ENCODE measurements around the gene SP3. TPM values are rescaled to one million over a fixed set of nuclear protein-coding genes. Genes with fewer than 3 reads are reported as not detected.

Gene SP3
- total RNA-seq, 5 donors from 2014 or later (not counting 1 experiment from before 2014, with no cell fraction given), result 107 to 150 (median 123) TPM

DNA sequence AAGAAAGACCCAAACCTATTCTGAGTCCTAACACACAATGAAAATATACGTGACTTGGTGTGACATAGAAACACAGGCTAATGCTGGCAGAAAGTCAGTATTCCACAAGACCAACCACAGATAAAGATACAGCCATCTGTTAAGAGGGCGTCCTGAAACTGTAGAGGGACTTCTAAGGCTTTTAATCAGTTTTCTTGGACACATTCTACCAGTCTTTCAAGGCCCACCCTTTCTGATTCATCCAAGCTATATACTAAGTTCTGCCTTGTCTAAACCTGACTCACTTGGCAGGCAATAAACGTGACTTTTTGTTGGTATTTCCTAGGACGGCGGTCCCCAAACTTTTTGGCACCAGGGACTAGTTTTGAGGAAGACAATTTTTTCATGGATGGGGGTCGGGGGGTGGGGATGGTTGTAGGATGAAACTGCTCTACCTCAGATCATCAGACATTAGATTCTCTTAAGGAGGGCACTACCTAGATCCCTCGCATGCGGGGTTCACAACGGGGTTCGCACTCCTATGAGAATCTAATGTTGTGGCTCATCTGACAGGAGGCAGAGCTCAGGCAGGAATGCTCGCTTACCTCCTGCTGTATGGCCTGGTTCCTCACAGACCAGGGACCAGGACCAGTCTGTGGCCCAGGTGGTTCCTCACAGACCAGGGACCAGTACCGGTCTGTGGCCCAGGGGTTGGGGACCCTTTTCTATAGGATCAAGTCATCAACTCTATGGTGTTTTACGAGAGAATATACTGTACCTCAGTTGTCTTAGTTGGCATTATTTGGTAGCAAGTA, 61.4 kb downstream of the SP3 start:
- ATAC-seq (replicated peaks in 1 of 4) (no peak), DNase-seq (no peak)
- ChIA-PET POLR2A (no interaction called here), CTCF (interaction anchor here in 1 of 2 donors (0.7 kb wide), 1 partner anchor 443 kb away, joined by 3 read pairs; no protein-coding TSS in a partner anchor)
- Histone ChIP-seq H3K4me1 (ENCODE audit: control insufficient read depth in 1 of 2, extremely low read depth in 1 of 2, insufficient read depth in 2 of 2, low read length in 2 of 2) (peaks cover 0 to 5% of the 10 kb centered on the region in 2 experiments), H3K9me3 (no peaks in the 10 kb centered on the region), H3K4me3 (ENCODE audit: control insufficient read depth in 1 of 2, extremely low read depth in 1 of 2, low read length in 1 of 2) (no peak overlapping the region), H3K36me3 (ENCODE audit: control insufficient read depth in 2 of 2, extremely low read depth in 1 of 2, insufficient read depth in 1 of 2, low read length in 1 of 2) (peaks cover 8 to 17% of the 10 kb centered on the region in 2 donors), H3K27ac (ENCODE audit: low read length) (no peak overlapping the region), H3K27me3 (replicated peaks in 1 of 2; ENCODE audit: control insufficient read depth in 2 of 2, extremely low read depth in 1 of 2, insufficient read depth in 2 of 2, low read length in 1 of 2) (no peaks in the 10 kb centered on the region)
- Mint-ChIP-seq H3K27me3 (no peaks in the 10 kb centered on the region), H3K27ac (no peak overlapping the region), H3K4me3 (no peak overlapping the region), H3K4me1 (peaks cover 3 to 16% (median 4%) of the 10 kb centered on the region in 3 donors), H3K36me3 (peaks cover 24% of the 10 kb centered on the region), H3K9me3 (no peaks in the 10 kb centered on the region)
- WGBS (ENCODE audit: insufficient coverage), result 100% methylated on average over 6 of the region's 13 CpGs

DNA sequence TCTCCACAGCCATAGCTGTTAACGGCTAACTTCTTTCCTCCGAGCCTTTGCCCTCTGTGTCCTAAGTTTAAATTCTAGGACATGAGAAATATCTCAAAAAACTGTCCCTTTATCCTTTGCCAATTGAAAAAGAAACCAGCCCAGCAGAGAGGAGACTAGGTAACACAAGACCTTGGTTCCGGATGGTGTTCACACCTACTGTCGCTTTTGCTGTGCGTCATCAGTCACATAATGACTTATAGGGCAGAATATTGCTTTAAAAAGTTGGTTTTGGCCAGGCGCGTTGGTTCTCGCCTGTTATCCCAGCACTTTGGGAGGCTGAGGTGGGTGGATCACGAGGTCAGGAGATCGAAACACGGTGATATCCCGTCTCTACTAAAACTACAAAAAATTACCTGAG, 66.2 kb downstream of the SP3 start:
- peaks cover 0 to 13% of the 10 kb centered on the region in 2 experiments for H3K4me1 ChIP-seq (ENCODE audit: control insufficient read depth in 1 of 2, extremely low read depth in 1 of 2, insufficient read depth in 2 of 2, low read length in 2 of 2)
- peaks cover 14 to 17% (median 15%) of the 10 kb centered on the region in 3 donors for H3K4me1 Mint-ChIP-seq
- ATAC-seq (replicated peaks in 1 of 4) (peak in 2 of 4 experiments; percentile 33 to 42), DNase-seq (peak in 1 of 35 experiments; percentile 41)
- 67% methylated on average over 4 of the region's 12 CpGs for WGBS (ENCODE audit: insufficient coverage)
- no peak overlapping the region for H3K27ac Mint-ChIP-seq
- no peak overlapping the region for H3K4me3 Mint-ChIP-seq
- H3K4me3 ChIP-seq (ENCODE audit: control insufficient read depth in 1 of 2, extremely low read depth in 1 of 2, low read length in 1 of 2), result no peak overlapping the region
- ChIA-PET CTCF (no interaction called here), POLR2A (no interaction called here)
- H3K36me3 Mint-ChIP-seq, result peaks cover under 1% of the 10 kb centered on the region
- no peak overlapping the region for H3K27ac ChIP-seq (ENCODE audit: low read length)
- no peaks in the 10 kb centered on the region for H3K27me3 ChIP-seq (replicated peaks in 1 of 2; ENCODE audit: control insufficient read depth in 2 of 2, extremely low read depth in 1 of 2, insufficient read depth in 2 of 2, low read length in 1 of 2)
- H3K9me3 ChIP-seq, result no peaks in the 10 kb centered on the region
- H3K27me3 Mint-ChIP-seq, result no peaks in the 10 kb centered on the region
- H3K9me3 Mint-ChIP-seq, result peaks cover 0 to 7% (median 0%) of the 10 kb centered on the region in 3 donors
- H3K36me3 ChIP-seq (ENCODE audit: control insufficient read depth in 2 of 2, extremely low read depth in 1 of 2, insufficient read depth in 1 of 2, low read length in 1 of 2), result peaks cover 0 to 1% of the 10 kb centered on the region in 2 donors

- Mint-ChIP-seq H3K27ac (no peak overlapping the region), H3K4me3 (no peak overlapping the region), H3K4me1 (peaks cover 14 to 17% (median 14%) of the 10 kb centered on the region in 3 donors), H3K36me3 (no peaks in the 10 kb centered on the region), H3K27me3 (no peaks in the 10 kb centered on the region), H3K9me3 (peaks cover 0 to 7% (median 0%) of the 10 kb centered on the region in 3 donors)
- ChIA-PET POLR2A (interaction anchor here (0.5 to 0.6 kb wide), 2 partner anchors 48 to 1268 kb away, joined by 3 read pairs; no protein-coding TSS in a partner anchor), CTCF (no interaction called here)
- no peak overlapping the region for H3K4me3 ChIP-seq (ENCODE audit: control insufficient read depth in 1 of 2, extremely low read depth in 1 of 2, low read length in 1 of 2)
- ATAC-seq (replicated peaks in 1 of 4) (no peak), DNase-seq (no peak)
- H3K4me1 ChIP-seq (ENCODE audit: control insufficient read depth in 1 of 2, extremely low read depth in 1 of 2, insufficient read depth in 2 of 2, low read length in 2 of 2), result peaks cover 0 to 13% of the 10 kb centered on the region in 2 experiments
- H3K27ac ChIP-seq (ENCODE audit: low read length), result no peak overlapping the region
- no peaks in the 10 kb centered on the region for H3K27me3 ChIP-seq (replicated peaks in 1 of 2; ENCODE audit: control insufficient read depth in 2 of 2, extremely low read depth in 1 of 2, insufficient read depth in 2 of 2, low read length in 1 of 2)
- 68% methylated on average over 3 of the region's 5 CpGs for WGBS (ENCODE audit: insufficient coverage)
- no peaks in the 10 kb centered on the region for H3K36me3 ChIP-seq (ENCODE audit: control insufficient read depth in 2 of 2, extremely low read depth in 1 of 2, insufficient read depth in 1 of 2, low read length in 1 of 2)
- H3K9me3 ChIP-seq, result no peaks in the 10 kb centered on the region
These were observed 67.0 kb downstream of the SP3 start for GRCh38 chr2:173898178-173898668.

GRCh38 chr2:173896755-173897154, 68.4 kb downstream of the SP3 start:
- no peak overlapping the region for H3K4me3 ChIP-seq (ENCODE audit: control insufficient read depth in 1 of 2, extremely low read depth in 1 of 2, low read length in 1 of 2)
- WGBS (ENCODE audit: insufficient coverage), result no CpG with 5 or more reads among the region's 2 CpGs
- DNase-seq (no peak), ATAC-seq (replicated peaks in 1 of 4) (no peak)
- ChIA-PET CTCF (no interaction called here), POLR2A (no interaction called here)
- Mint-ChIP-seq H3K36me3 (no peaks in the 10 kb centered on the region), H3K9me3 (peaks cover 0 to 7% (median 0%) of the 10 kb centered on the region in 3 donors), H3K4me1 (peaks cover 17 to 26% (median 21%) of the 10 kb centered on the region in 3 donors), H3K4me3 (no peak overlapping the region), H3K27ac (no peak overlapping the region), H3K27me3 (peaks cover 3% of the 10 kb centered on the region in 2 donors)
- no peaks in the 10 kb centered on the region for H3K36me3 ChIP-seq (ENCODE audit: control insufficient read depth in 2 of 2, extremely low read depth in 1 of 2, insufficient read depth in 1 of 2, low read length in 1 of 2)
- H3K4me1 ChIP-seq (ENCODE audit: control insufficient read depth in 1 of 2, extremely low read depth in 1 of 2, insufficient read depth in 2 of 2, low read length in 2 of 2), result peaks cover 3 to 13% of the 10 kb centered on the region in 2 experiments
- no peaks in the 10 kb centered on the region for H3K27me3 ChIP-seq (replicated peaks in 1 of 2; ENCODE audit: control insufficient read depth in 2 of 2, extremely low read depth in 1 of 2, insufficient read depth in 2 of 2, low read length in 1 of 2)
- H3K9me3 ChIP-seq, result no peaks in the 10 kb centered on the region
- no peak overlapping the region for H3K27ac ChIP-seq (ENCODE audit: low read length)

- peak overlapping the region in 2 of 3 donors; percentile 38 to 46 for H3K4me3 Mint-ChIP-seq
- no peaks in the 10 kb centered on the region for H3K9me3 ChIP-seq
- peaks cover 0 to 6% of the 10 kb centered on the region in 2 experiments for H3K27me3 ChIP-seq (replicated peaks in 1 of 2; ENCODE audit: control insufficient read depth in 2 of 2, extremely low read depth in 1 of 2, insufficient read depth in 2 of 2, low read length in 1 of 2)
- no peak overlapping the region for H3K4me3 ChIP-seq (ENCODE audit: control insufficient read depth in 1 of 2, extremely low read depth in 1 of 2, low read length in 1 of 2)
- H3K4me1 Mint-ChIP-seq, result peaks cover 9 to 16% (median 12%) of the 10 kb centered on the region in 3 donors
- WGBS (ENCODE audit: insufficient coverage), result no CpG with 5 or more reads among the region's 2 CpGs
- peaks cover 2 to 3% of the 10 kb centered on the region in 2 experiments for H3K4me1 ChIP-seq (ENCODE audit: control insufficient read depth in 1 of 2, extremely low read depth in 1 of 2, insufficient read depth in 2 of 2, low read length in 2 of 2)
- DNase-seq, result no peak
- H3K9me3 Mint-ChIP-seq, result peaks cover 0 to 16% (median 5%) of the 10 kb centered on the region in 3 donors
- peaks cover 9 to 14% of the 10 kb centered on the region in 2 donors for H3K27me3 Mint-ChIP-seq
- H3K27ac ChIP-seq (ENCODE audit: low read length), result no peak overlapping the region
- no peak for ATAC-seq (replicated peaks in 1 of 4)
- ChIA-PET CTCF (no interaction called here), POLR2A (no interaction called here)
- peaks cover 5% of the 10 kb centered on the region for H3K36me3 Mint-ChIP-seq
- no peak overlapping the region for H3K27ac Mint-ChIP-seq
- no peaks in the 10 kb centered on the region for H3K36me3 ChIP-seq (ENCODE audit: control insufficient read depth in 2 of 2, extremely low read depth in 1 of 2, insufficient read depth in 1 of 2, low read length in 1 of 2)
These were observed 72.8 kb downstream of the SP3 start for GRCh38 chr2:173892341-173892740.

DNA sequence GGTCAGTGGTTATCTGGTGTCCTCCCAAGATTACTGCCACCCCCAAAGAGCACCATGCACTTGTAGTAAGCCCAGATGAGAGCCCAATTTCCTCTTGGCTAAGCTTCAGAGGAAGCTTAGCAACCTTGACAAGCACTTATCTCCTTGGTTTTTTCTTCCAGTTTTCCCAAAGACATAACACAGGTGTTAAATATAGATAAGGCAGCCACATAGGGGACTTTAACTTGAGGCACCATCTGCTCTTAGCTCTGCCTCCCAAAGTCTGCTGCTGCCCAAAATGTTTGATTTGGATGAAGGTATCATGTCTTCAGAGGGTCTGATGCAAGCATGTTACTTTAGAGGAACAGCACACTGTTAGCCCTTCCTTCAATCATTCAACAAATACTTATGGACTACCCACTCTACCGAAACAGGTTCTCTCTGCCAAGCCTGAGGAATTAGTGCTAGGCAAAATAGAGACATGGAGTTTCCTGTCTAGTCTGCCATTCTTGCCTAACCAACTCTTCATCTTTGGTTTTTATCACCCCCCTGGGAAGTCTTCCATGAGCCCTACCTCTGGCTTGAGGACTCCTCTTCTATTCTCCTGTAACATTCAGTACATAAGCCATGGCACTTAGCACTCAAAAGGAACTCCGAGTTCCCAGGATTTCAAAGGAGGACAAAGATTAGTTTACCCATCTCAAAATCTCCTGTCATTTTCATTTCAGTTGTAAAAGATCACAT, 73.7 kb downstream of the SP3 start:
- Mint-ChIP-seq H3K4me3 (no peak overlapping the region), H3K36me3 (peaks cover 5% of the 10 kb centered on the region), H3K27ac (no peak overlapping the region), H3K9me3 (peaks cover 0 to 16% (median 5%) of the 10 kb centered on the region in 3 donors), H3K4me1 (peaks cover 9 to 14% (median 12%) of the 10 kb centered on the region in 3 donors), H3K27me3 (peaks cover 9 to 14% of the 10 kb centered on the region in 2 donors)
- Histone ChIP-seq H3K36me3 (ENCODE audit: control insufficient read depth in 2 of 2, extremely low read depth in 1 of 2, insufficient read depth in 1 of 2, low read length in 1 of 2) (no peaks in the 10 kb centered on the region), H3K27ac (ENCODE audit: low read length) (no peak overlapping the region), H3K4me1 (ENCODE audit: control insufficient read depth in 1 of 2, extremely low read depth in 1 of 2, insufficient read depth in 2 of 2, low read length in 2 of 2) (peaks cover 0 to 3% of the 10 kb centered on the region in 2 experiments), H3K4me3 (ENCODE audit: control insufficient read depth in 1 of 2, extremely low read depth in 1 of 2, low read length in 1 of 2) (no peak overlapping the region), H3K9me3 (no peaks in the 10 kb centered on the region), H3K27me3 (replicated peaks in 1 of 2; ENCODE audit: control insufficient read depth in 2 of 2, extremely low read depth in 1 of 2, insufficient read depth in 2 of 2, low read length in 1 of 2) (peaks cover 0 to 6% of the 10 kb centered on the region in 2 experiments)
- no peak for ATAC-seq (replicated peaks in 1 of 4)
- WGBS (ENCODE audit: insufficient coverage), result 100% methylated on average over 1 of the region's 2 CpGs
- no peak for DNase-seq
- POLR2A ChIA-PET, result no interaction called here
- CTCF ChIA-PET, result no interaction called here

All from T-cell (primary cell).